MM.1S (cell line): ENCODE measurements around the gene URGCP.

Experiments used
- DNase-seq: peaks from one replicate; pipeline ENCODE4 v3.0.0-alpha.2; 2015
- H2AFZ ChIP-seq: fragments of 300-600 bp; sonication (generic); 2 replicates; pipeline ENCODE4 v1.6.0; 2016; ENCODE audit warnings: antibody characterized with exemption, low read length
- H3F3A ChIP-seq: fragments of 300-600 bp; sonication (generic); 2 replicates; pipeline ENCODE4 v1.6.1; 2016; ENCODE audit warnings: mild to moderate bottlenecking, antibody characterized with exemption, low read length, moderate library complexity, mixed read lengths; ENCODE audit not compliant: insufficient read depth
- H3K27ac ChIP-seq: fragments of 300-600 bp; sonication (generic); 2 replicates; pipeline ENCODE4 v1.5.1; 2016; ENCODE audit warnings: mild to moderate bottlenecking, low read length
- H3K27me3 ChIP-seq: fragments of 300-600 bp; sonication (generic); replicated peaks from 2 replicates; pipeline ENCODE4 v1.6.0; 2016; ENCODE audit warnings: low read length; ENCODE audit not compliant: insufficient read depth
- H3K36me3 ChIP-seq: fragments of 300-600 bp; sonication (generic); replicated peaks from 2 replicates; pipeline ENCODE4 v1.6.1; 2016; ENCODE audit warnings: mild to moderate bottlenecking, low read length, mixed read lengths; ENCODE audit not compliant: insufficient read depth
- H3K4me1 ChIP-seq: fragments of 300-600 bp; sonication (generic); 2 replicates; pipeline ENCODE4 v1.6.1; 2016; ENCODE audit warnings: low read length, mixed read lengths
- H3K4me2 ChIP-seq: fragments of 300-600 bp; sonication (generic); 2 replicates; pipeline ENCODE4 v1.6.0; 2016; ENCODE audit warnings: low read depth, low read length
- H3K4me3 ChIP-seq: fragments of 300-600 bp; sonication (generic); 2 replicates; pipeline ENCODE4 v1.5.1; 2016; ENCODE audit warnings: low read length, mixed read lengths
- H3K79me2 ChIP-seq: fragments of 300-600 bp; sonication (generic); 2 replicates; pipeline ENCODE4 v1.6.1; 2016; ENCODE audit warnings: mixed run types, low read length, mixed read lengths
- H3K9ac ChIP-seq: fragments of 300-600 bp; sonication (generic); 2 replicates; pipeline ENCODE4 v1.6.1; 2016; ENCODE audit warnings: low read length, mixed read lengths
- H3K9me2 ChIP-seq: fragments of 300-600 bp; sonication (generic); replicated peaks from 2 replicates; pipeline ENCODE4 v1.6.1; 2016; ENCODE audit warnings: mild to moderate bottlenecking, low read length, mixed read lengths; ENCODE audit not compliant: insufficient read depth
- H3K9me3 ChIP-seq: fragments of 300-600 bp; sonication (generic); replicated peaks from 2 replicates; pipeline ENCODE4 v1.6.1; 2016; ENCODE audit warnings: mild to moderate bottlenecking, low read length, mixed read lengths; ENCODE audit not compliant: insufficient read depth
- H4K20me1 ChIP-seq: fragments of 300-600 bp; sonication (generic); 2 replicates; pipeline ENCODE4 v1.6.1; 2016; ENCODE audit warnings: mild to moderate bottlenecking, low read length, moderate library complexity, mixed read lengths; ENCODE audit not compliant: insufficient read depth
- CTCF ChIP-seq: fragments of 300-600 bp; sonication (generic); IDR thresholded peaks from 2 replicates; pipeline ENCODE4 v1.5.1; 2016; ENCODE audit warnings: antibody characterized with exemption, low read length, mixed read lengths
- EZH2 ChIP-seq: fragments of 300-600 bp; sonication (generic); optimal IDR thresholded peaks from 2 replicates; pipeline ENCODE3; 2017; ENCODE audit warnings: low read depth, mild to moderate bottlenecking, antibody characterized with exemption, low read length, mixed read lengths
- EZH2phosphoT487 ChIP-seq: fragments of 300-600 bp; sonication (generic); IDR thresholded peaks from 2 replicates; pipeline ENCODE4 v1.6.1; 2018; ENCODE audit warnings: antibody characterized with exemption, low read length

Gene URGCP

GRCh38 chr7:43864126-43864525 lies 42.3 kb downstream of the URGCP start:
- Histone ChIP-seq H3K4me3 (no peak overlapping the region), H3K9me2 (no peaks in the 10 kb centered on the region), H3K36me3 (peaks cover 11% of the 10 kb centered on the region), H2AFZ (no peak overlapping the region), H3F3A (peaks cover 13% of the 10 kb centered on the region), H3K27me3 (no peaks in the 10 kb centered on the region), H3K27ac (no peak overlapping the region), H4K20me1 (no peaks in the 10 kb centered on the region), H3K9ac (no peak overlapping the region), H3K79me2 (peaks cover 23% of the 10 kb centered on the region), H3K4me2 (no peak overlapping the region), H3K9me3 (no peaks in the 10 kb centered on the region), H3K4me1 (peaks cover 3% of the 10 kb centered on the region; the same call in 1 of the 2 replicates)
- DNase-seq, result no peak
- TF ChIP-seq EZH2, result no peak
- TF ChIP-seq EZH2phosphoT487, result no peak
- TF ChIP-seq CTCF, result no peak

- Histone ChIP-seq H3K9me3 (no peaks in the 10 kb centered on the region), H3K36me3 (no peaks in the 10 kb centered on the region), H2AFZ (no peak overlapping the region), H3K4me1 (no peaks in the 10 kb centered on the region), H3K4me2 (no peak overlapping the region), H3F3A (no peaks in the 10 kb centered on the region), H3K9ac (no peak overlapping the region), H3K27ac (no peak overlapping the region), H3K9me2 (no peaks in the 10 kb centered on the region), H3K27me3 (no peaks in the 10 kb centered on the region), H3K4me3 (no peak overlapping the region), H4K20me1 (no peaks in the 10 kb centered on the region), H3K79me2 (no peaks in the 10 kb centered on the region)
- DNase-seq, result no peak
- TF ChIP-seq EZH2, result no peak
- TF ChIP-seq CTCF, result no peak
- no peak for TF ChIP-seq EZH2phosphoT487
These were observed 49.4 kb downstream of the URGCP start for GRCh38 chr7:43856996-43857395.

GRCh38 chr7:43856316-43856715 lies 50.1 kb downstream of the URGCP start:
- no peak overlapping the region for H2AFZ ChIP-seq
- no peaks in the 10 kb centered on the region for H3K27me3 ChIP-seq
- no peaks in the 10 kb centered on the region for H3K36me3 ChIP-seq
- no peaks in the 10 kb centered on the region for H4K20me1 ChIP-seq
- DNase-seq, result no peak
- TF ChIP-seq CTCF (no peak), EZH2phosphoT487 (no peak), EZH2 (no peak)
- H3K79me2 ChIP-seq, result no peaks in the 10 kb centered on the region
- H3F3A ChIP-seq, result no peaks in the 10 kb centered on the region
- H3K9me3 ChIP-seq, result no peaks in the 10 kb centered on the region
- H3K4me3 ChIP-seq, result no peak overlapping the region
- H3K4me1 ChIP-seq, result no peaks in the 10 kb centered on the region
- H3K9me2 ChIP-seq, result no peaks in the 10 kb centered on the region
- H3K27ac ChIP-seq, result no peak overlapping the region
- H3K9ac ChIP-seq, result no peak overlapping the region
- H3K4me2 ChIP-seq, result no peak overlapping the region

- Histone ChIP-seq H3K4me1 (peaks cover 8% of the 10 kb centered on the region), H3K27me3 (no peaks in the 10 kb centered on the region)
These were observed 51.2 kb downstream of the URGCP start for GRCh38 chr7:43855176-43855575.

More at GRCh38 chr7:43855176-43855575, 51.2 kb downstream of the URGCP start:
- TF ChIP-seq EZH2phosphoT487 (no peak), CTCF (no peak), EZH2 (no peak)
- Histone ChIP-seq H3K9me2 (no peaks in the 10 kb centered on the region), H3K79me2 (no peaks in the 10 kb centered on the region), H3F3A (peaks cover 5% of the 10 kb centered on the region), H3K9ac (no peak overlapping the region), H3K4me3 (no peak overlapping the region), H2AFZ (no peak overlapping the region), H3K4me2 (no peak overlapping the region), H3K36me3 (no peaks in the 10 kb centered on the region), H3K27ac (no peak overlapping the region), H3K9me3 (no peaks in the 10 kb centered on the region), H4K20me1 (no peaks in the 10 kb centered on the region)
- DNase-seq, result no peak
